ENCODE results near the gene LRMDA. TPM values are rescaled to one million over a fixed set of nuclear protein-coding genes. Genes with fewer than 3 reads are reported as not detected.

Gene LRMDA
- total RNA-seq, 4 donors from 2014 or later, result 7.3 to 20.1 (median 8.4) TPM

DNA sequence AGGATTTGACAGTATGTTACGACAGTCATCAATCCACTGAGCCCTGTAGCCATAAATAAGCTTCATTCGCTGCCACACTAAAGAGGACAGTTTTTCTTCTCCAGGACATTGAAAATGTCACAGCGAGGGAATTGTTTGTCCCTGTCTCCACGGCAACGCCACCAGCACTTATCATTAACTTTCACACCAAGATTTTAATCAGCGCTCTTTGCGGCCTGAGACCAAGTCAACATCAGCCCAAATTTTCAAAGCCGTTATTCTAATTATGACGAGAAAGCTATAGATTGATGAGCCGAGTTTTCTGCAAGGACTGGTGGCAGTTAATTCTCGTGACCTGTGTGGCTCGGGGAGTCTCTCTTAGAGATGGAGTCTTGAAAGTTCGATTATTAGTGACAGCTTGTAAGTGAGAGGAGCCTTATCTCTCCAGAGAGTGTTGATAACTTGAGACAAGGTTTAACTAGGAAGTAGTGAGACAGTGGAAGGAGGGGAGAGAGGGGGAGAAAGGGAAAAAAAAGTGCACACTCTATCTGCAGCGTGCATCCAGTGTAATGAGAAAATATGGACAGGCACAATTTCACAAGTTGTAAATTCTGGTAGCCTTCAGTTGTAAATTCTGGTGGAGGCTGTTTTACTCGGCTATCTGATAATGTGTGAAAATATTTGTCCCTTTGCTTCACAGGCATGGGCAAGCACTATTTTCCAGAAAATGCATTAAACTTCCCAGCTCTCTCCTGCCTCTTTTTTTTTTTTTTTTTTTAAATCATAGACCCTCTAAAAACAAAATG lies 473.3 kb downstream of the LRMDA start:
- Histone ChIP-seq H3K4me1 (no peaks in the 10 kb centered on the region), H3K4me3 (no peak overlapping the region), H3K9me3 (no peaks in the 10 kb centered on the region), H3K36me3 (no peaks in the 10 kb centered on the region), H3K27me3 (no peaks in the 10 kb centered on the region), H3K27ac (peak overlapping the region in 1 of 4 donors; percentile 3)
- TF ChIP-seq POLR2A (IDR thresholded peaks at IDR 0.05) (no peak), POLR2AphosphoS5 (IDR thresholded peaks at IDR 0.05) (no peak), EP300 (IDR thresholded peaks at IDR 0.05) (no peak)
- TF ChIP-seq, protein P1, sequence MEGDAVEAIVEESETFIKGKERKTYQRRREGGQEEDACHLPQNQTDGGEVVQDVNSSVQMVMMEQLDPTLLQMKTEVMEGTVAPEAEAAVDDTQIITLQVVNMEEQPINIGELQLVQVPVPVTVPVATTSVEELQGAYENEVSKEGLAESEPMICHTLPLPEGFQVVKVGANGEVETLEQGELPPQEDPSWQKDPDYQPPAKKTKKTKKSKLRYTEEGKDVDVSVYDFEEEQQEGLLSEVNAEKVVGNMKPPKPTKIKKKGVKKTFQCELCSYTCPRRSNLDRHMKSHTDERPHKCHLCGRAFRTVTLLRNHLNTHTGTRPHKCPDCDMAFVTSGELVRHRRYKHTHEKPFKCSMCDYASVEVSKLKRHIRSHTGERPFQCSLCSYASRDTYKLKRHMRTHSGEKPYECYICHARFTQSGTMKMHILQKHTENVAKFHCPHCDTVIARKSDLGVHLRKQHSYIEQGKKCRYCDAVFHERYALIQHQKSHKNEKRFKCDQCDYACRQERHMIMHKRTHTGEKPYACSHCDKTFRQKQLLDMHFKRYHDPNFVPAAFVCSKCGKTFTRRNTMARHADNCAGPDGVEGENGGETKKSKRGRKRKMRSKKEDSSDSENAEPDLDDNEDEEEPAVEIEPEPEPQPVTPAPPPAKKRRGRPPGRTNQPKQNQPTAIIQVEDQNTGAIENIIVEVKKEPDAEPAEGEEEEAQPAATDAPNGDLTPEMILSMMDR (IDR thresholded peaks at IDR 0.05), result no peak
- WGBS, 2 donors (ENCODE audit: low coverage in 1 of 2), result 71 to 76% methylated on average over 14 to 15 of the region's 15 CpGs
- ATAC-seq, result no peak

DNA sequence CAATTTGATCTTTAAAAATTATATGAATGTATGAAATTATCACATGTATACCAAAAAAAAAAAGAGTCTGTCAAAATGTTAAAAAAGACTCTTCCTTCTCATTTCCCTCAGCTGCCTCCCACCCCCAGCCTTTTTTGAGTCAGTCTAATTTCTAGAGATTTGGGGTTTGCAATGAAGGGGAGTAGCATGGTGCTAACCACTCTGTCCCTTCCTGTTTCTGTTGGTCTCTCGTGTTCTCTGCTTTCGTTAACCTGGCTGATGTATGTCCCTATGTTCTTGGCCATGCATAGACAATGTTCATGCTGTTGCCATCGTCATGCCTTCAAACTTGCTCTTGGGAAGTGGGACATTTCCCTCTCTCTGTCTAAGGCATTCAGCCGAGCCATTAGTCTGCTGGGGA lies 474.1 kb downstream of the LRMDA start:
- Histone ChIP-seq H3K9me3 (no peaks in the 10 kb centered on the region), H3K27ac (no peak overlapping the region), H3K4me1 (no peaks in the 10 kb centered on the region), H3K4me3 (no peak overlapping the region), H3K36me3 (no peaks in the 10 kb centered on the region), H3K27me3 (no peaks in the 10 kb centered on the region)
- 93 to 94% methylated on average over 4 of the region's 4 CpGs for WGBS, 2 donors (ENCODE audit: low coverage in 1 of 2)
- ATAC-seq, result no peak
- TF ChIP-seq, protein P1 (IDR thresholded peaks at IDR 0.05), result no peak
- no peak for TF ChIP-seq POLR2AphosphoS5 (IDR thresholded peaks at IDR 0.05)
- no peak for TF ChIP-seq POLR2A (IDR thresholded peaks at IDR 0.05)
- TF ChIP-seq EP300 (IDR thresholded peaks at IDR 0.05), result no peak

DNA sequence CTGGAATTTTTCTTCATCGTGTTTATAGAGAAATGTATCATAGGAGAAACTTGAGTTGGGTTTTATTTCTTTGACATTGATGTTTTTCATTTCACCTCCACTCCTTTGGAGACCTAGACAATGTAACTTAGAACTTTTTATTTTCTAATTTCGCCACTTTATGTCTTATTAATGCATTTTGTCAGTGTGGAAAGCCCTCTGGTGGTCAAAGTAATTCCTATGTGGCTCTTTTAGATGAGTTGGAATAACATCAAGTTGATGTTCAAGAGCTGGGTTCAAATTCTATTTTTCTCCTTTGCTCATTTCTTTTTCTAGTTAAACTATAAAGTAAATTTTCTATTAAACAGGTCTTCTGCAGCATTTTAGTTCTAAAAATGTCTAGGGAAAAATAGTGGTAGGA lies 478.6 kb downstream of the LRMDA start:
- ATAC-seq, result no peak
- Histone ChIP-seq H3K27me3 (no peaks in the 10 kb centered on the region), H3K27ac (no peak overlapping the region), H3K9me3 (no peaks in the 10 kb centered on the region), H3K4me3 (no peak overlapping the region), H3K36me3 (no peaks in the 10 kb centered on the region), H3K4me1 (no peaks in the 10 kb centered on the region)
- TF ChIP-seq POLR2AphosphoS5 (IDR thresholded peaks at IDR 0.05), result no peak
- TF ChIP-seq, protein P1 (IDR thresholded peaks at IDR 0.05), result peak; percentile 34 to 60 (median 54)
- no peak for TF ChIP-seq EP300 (IDR thresholded peaks at IDR 0.05)
- no peak for TF ChIP-seq POLR2A (IDR thresholded peaks at IDR 0.05)
- 50 to 90% methylated on average over 2 of the region's 2 CpGs for WGBS, 2 donors (ENCODE audit: low coverage in 1 of 2)

DNA sequence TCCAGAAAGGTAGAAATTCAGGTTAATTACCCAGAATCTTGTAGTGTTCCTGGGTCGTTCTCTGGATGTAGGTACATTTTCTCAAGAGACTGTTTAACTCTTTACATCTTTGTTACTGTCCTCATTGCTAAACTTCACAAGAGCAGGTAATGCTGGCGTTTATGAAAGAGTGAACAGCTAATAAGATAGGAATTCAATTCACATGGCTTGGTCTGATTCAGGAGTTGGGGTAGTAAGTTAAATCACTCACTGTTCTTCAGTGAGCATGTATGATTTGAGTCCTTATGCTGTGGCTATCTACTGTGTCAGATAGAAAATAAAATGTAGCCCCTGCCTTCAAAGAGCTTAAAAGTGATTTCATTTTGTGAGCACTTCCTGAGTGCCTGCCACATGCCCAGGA lies 480.0 kb downstream of the LRMDA start:
- ATAC-seq, result no peak
- WGBS, 2 donors (ENCODE audit: low coverage in 1 of 2), result 82 to 85% methylated on average over 2 of the region's 2 CpGs
- no peaks in the 10 kb centered on the region for H3K27me3 ChIP-seq

More for the DNA sequence above, 480.0 kb downstream of the LRMDA start:
- TF ChIP-seq, protein P1 (IDR thresholded peaks at IDR 0.05), result no peak
- TF ChIP-seq POLR2A (IDR thresholded peaks at IDR 0.05), result no peak
- TF ChIP-seq POLR2AphosphoS5 (IDR thresholded peaks at IDR 0.05), result no peak
- no peak for TF ChIP-seq EP300 (IDR thresholded peaks at IDR 0.05)
- H3K9me3 ChIP-seq, result no peaks in the 10 kb centered on the region
- no peaks in the 10 kb centered on the region for H3K36me3 ChIP-seq
- H3K4me1 ChIP-seq, result no peaks in the 10 kb centered on the region
- H3K4me3 ChIP-seq, result no peak overlapping the region
- no peak overlapping the region for H3K27ac ChIP-seq
